ENCODE measurements around the gene NELFE.
"Not testable (repeated sequence)": the region's sequence is repeated elsewhere in the genome, so short reads cannot be mapped to it uniquely, and the experiment has no call there.

The NELFE gene

GRCh38 chr6:31979238-31979898, 20.6 kb upstream of the NELFE start:
- no peak for TF ChIP-seq JUND (IDR thresholded peaks at IDR 0.05; ENCODE audit: low read depth)
- in situ Hi-C loops (cut with HindIII; ENCODE audit: low pct_unique_long_range_greater_than_20kb, low sequenced_read_pairs), result no loop called here
- no peak for DNase-seq (ENCODE audit: low read depth in 1 of 2, low spot score in 1 of 2)

- in situ Hi-C loops (cut with HindIII; ENCODE audit: low pct_unique_long_range_greater_than_20kb, low sequenced_read_pairs), result no loop called here
- TF ChIP-seq JUND (IDR thresholded peaks at IDR 0.05; ENCODE audit: low read depth), result no peak
- no peak for DNase-seq (ENCODE audit: low read depth in 1 of 2, low spot score in 1 of 2)
Observed at GRCh38 chr6:31978831-31979230, 20.1 kb upstream of the NELFE start.

GRCh38 chr6:31977816-31978431, 19.2 kb upstream of the NELFE start:
- DNase-seq (ENCODE audit: low read depth in 1 of 2, low spot score in 1 of 2), result no peak
- in situ Hi-C loops (cut with HindIII; ENCODE audit: low pct_unique_long_range_greater_than_20kb, low sequenced_read_pairs), result no loop called here
- no peak for TF ChIP-seq JUND (IDR thresholded peaks at IDR 0.05; ENCODE audit: low read depth)

GRCh38 chr6:31976065-31976464, 17.3 kb upstream of the NELFE start:
- DNase-seq (ENCODE audit: low read depth in 1 of 2, low spot score in 1 of 2); in situ Hi-C loops (cut with HindIII; ENCODE audit: low pct_unique_long_range_greater_than_20kb, low sequenced_read_pairs): not testable (repeated sequence)

- DNase-seq (ENCODE audit: low read depth in 1 of 2, low spot score in 1 of 2), result no peak
- TF ChIP-seq JUND (IDR thresholded peaks at IDR 0.05; ENCODE audit: low read depth), result no peak
- in situ Hi-C loops (cut with HindIII; ENCODE audit: low pct_unique_long_range_greater_than_20kb, low sequenced_read_pairs), result no loop called here
Observed at GRCh38 chr6:31972709-31973350, 14.1 kb upstream of the NELFE start.

- DNase-seq (ENCODE audit: low read depth in 1 of 2, low spot score in 1 of 2), result peak; percentile 99
- no peak for TF ChIP-seq JUND (IDR thresholded peaks at IDR 0.05; ENCODE audit: low read depth)
- in situ Hi-C loops (cut with HindIII; ENCODE audit: low pct_unique_long_range_greater_than_20kb, low sequenced_read_pairs), result no loop called here
Observed at GRCh38 chr6:31971993-31972708, 13.4 kb upstream of the NELFE start, which contains the start of gene DXO. Gene DXO (minus strand): TSS chr6:31972138. CDS start chr6:31971675, 463 bp downstream.

GRCh38 chr6:31971279-31971992, 12.7 kb upstream of the NELFE start:
- TF ChIP-seq JUND (IDR thresholded peaks at IDR 0.05; ENCODE audit: low read depth), result no peak
- in situ Hi-C loops (cut with HindIII; ENCODE audit: low pct_unique_long_range_greater_than_20kb, low sequenced_read_pairs), result no loop called here
- DNase-seq (ENCODE audit: low read depth in 1 of 2, low spot score in 1 of 2), result no peak

- DNase-seq (ENCODE audit: low read depth in 1 of 2, low spot score in 1 of 2), result no peak
- TF ChIP-seq JUND (IDR thresholded peaks at IDR 0.05; ENCODE audit: low read depth), result no peak
- in situ Hi-C loops (cut with HindIII; ENCODE audit: low pct_unique_long_range_greater_than_20kb, low sequenced_read_pairs), result no loop called here
Observed at GRCh38 chr6:31970604-31971271, 12.0 kb upstream of the NELFE start.

GRCh38 chr6:31969712-31970603, 11.2 kb upstream of the NELFE start:
- in situ Hi-C loops (cut with HindIII; ENCODE audit: low pct_unique_long_range_greater_than_20kb, low sequenced_read_pairs), result no loop called here
- TF ChIP-seq JUND (IDR thresholded peaks at IDR 0.05; ENCODE audit: low read depth), result no peak
- no peak for DNase-seq (ENCODE audit: low read depth in 1 of 2, low spot score in 1 of 2)

- TF ChIP-seq JUND (IDR thresholded peaks at IDR 0.05; ENCODE audit: low read depth), result no peak
- in situ Hi-C loops (cut with HindIII; ENCODE audit: low pct_unique_long_range_greater_than_20kb, low sequenced_read_pairs), result no loop called here
- no peak for DNase-seq (ENCODE audit: low read depth in 1 of 2, low spot score in 1 of 2)
Observed at GRCh38 chr6:31968791-31969711, 10.3 kb upstream of the NELFE start.
